Mucosa of rectum (tissue), 2 donors: Measurements from ENCODE around the gene GRIK2.

ENCODE experiments used
- H3K27ac ChIP-seq, 2 donors: one replicate each; pipeline ENCODE4 v1.7.0; 2013; ENCODE audit warnings: inconsistent platforms in 2 of 2, low read depth in 2 of 2, low read length in 2 of 2
- H3K27me3 ChIP-seq, 2 donors: one replicate each; pipeline ENCODE4 v1.7.0; 2013; ENCODE audit warnings: low read length in 2 of 2; ENCODE audit not compliant: control insufficient read depth in 2 of 2, insufficient read depth in 2 of 2
- H3K36me3 ChIP-seq, 2 donors: one replicate each; pipeline ENCODE4 v1.7.0; 2013; ENCODE audit warnings: low read length in 2 of 2; ENCODE audit not compliant: control insufficient read depth in 2 of 2, insufficient read depth in 2 of 2
- H3K4me1 ChIP-seq, 2 donors: one replicate each; pipeline ENCODE4 v1.7.0; 2013; ENCODE audit warnings: low read length in 2 of 2, mild to moderate bottlenecking in 1 of 2; ENCODE audit not compliant: control insufficient read depth in 2 of 2, insufficient read depth in 2 of 2
- H3K4me3 ChIP-seq, 2 donors: one replicate each; pipeline ENCODE4 v1.7.0; 2013; ENCODE audit warnings: low read length in 2 of 2
- H3K9ac ChIP-seq, 2 donors: one replicate each; pipeline ENCODE4 v1.7.0; 2013; ENCODE audit warnings: low read length in 2 of 2, low read depth in 1 of 2, mild to moderate bottlenecking in 1 of 2
- H3K9me3 ChIP-seq, 2 donors: one replicate each; pipeline ENCODE4 v1.7.0; 2013; ENCODE audit warnings: low read length in 2 of 2; ENCODE audit not compliant: control insufficient read depth in 2 of 2
- donor health status: healthy.
- donor health status: Normal muscosa, but diverticular disease.

The GRIK2 gene

DNA sequence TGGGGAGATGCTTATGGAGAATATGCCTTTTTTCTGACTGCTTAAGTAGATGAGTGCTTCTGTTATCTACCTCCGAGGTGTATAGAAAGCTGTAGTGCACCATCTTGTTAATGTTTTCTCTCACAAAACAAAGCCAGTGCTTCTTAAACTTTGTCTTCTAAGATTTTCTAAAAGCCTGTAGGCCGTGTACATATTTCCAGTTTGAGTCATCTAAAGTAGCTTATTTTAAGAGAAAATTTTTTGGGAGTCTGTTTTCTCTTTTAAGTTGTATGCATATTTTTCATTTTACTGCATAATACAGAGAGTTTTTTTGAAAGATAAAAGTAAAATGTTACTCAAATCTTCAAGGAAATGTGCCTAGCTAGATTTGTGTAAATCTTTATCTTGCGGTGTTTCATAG is 151.7 kb downstream of the GRIK2 start:
- no peaks in the 10 kb centered on the region for H3K4me1 ChIP-seq
- H3K27ac ChIP-seq = no peak overlapping the region
- H3K27me3 ChIP-seq = no peaks in the 10 kb centered on the region
- H3K4me3 ChIP-seq = no peak overlapping the region
- no peaks in the 10 kb centered on the region for H3K9me3 ChIP-seq
- no peak overlapping the region for H3K9ac ChIP-seq
- no peaks in the 10 kb centered on the region for H3K36me3 ChIP-seq

DNA sequence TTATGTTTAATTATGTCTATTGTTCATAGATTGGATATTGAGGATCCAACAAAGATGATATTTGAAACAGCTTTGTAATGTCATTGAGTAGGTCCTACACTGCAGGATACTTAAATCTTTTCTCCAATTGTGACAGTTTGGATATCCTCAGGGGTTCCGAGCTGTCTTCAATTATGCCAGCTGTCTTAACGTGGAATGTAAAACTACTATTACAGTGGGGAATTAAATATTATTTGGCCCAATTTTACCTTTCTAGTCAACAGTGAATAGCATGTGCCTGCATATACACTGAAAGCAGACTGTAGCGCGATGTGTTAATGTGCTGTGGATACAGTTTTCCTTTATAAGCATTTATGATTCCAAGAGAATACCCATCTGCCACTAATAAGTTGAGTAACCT is 156.9 kb downstream of the GRIK2 start:
- no peaks in the 10 kb centered on the region for H3K4me1 ChIP-seq
- H3K27ac ChIP-seq = no peak overlapping the region
- no peaks in the 10 kb centered on the region for H3K27me3 ChIP-seq
- no peaks in the 10 kb centered on the region for H3K9me3 ChIP-seq
- H3K4me3 ChIP-seq = no peak overlapping the region
- no peak overlapping the region for H3K9ac ChIP-seq
- no peaks in the 10 kb centered on the region for H3K36me3 ChIP-seq

DNA sequence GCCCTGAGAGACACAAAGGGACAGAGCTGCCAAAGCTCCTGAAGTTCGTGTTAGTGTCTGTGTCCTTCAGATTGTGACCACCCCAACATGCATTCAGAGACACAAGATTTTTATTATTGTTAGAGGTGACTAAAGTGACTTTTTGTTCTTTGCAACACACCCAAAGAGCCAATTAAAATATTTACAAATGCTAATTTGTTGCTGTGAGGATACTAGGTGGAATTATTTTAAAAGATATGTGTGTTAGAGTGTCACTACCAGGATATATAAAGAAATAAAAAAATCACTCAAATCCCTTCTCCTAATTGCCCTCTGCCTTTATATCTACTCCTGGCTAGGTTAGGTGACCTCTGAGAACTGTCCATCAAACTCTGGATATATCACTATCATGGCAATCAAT is 160.7 kb downstream of the GRIK2 start:
- H3K9me3 ChIP-seq = no peaks in the 10 kb centered on the region
- H3K4me1 ChIP-seq = no peaks in the 10 kb centered on the region
- no peaks in the 10 kb centered on the region for H3K27me3 ChIP-seq
- H3K9ac ChIP-seq = no peak overlapping the region
- no peak overlapping the region for H3K27ac ChIP-seq
- H3K36me3 ChIP-seq = no peaks in the 10 kb centered on the region
- no peak overlapping the region for H3K4me3 ChIP-seq

DNA sequence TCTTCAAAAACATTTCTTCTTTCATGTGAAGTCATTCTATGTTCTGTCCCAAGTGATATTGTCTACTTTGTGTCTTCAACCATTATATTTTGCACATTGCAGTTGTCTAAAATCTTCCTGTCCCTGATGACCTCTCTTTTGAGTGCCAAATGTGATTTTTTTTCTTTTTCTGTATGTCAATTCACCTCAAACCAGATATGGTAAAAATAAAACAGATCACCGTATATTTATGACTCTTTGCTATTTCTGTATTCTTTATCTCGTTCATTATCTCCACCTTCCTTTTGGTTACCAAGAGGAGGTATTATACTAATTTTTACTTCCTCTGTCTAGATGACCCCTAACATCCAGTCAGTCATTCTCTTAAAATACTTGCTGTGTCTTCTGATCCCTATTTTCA is 165.2 kb downstream of the GRIK2 start:
- no peak overlapping the region for H3K9ac ChIP-seq
- H3K4me3 ChIP-seq = no peak overlapping the region

DNA sequence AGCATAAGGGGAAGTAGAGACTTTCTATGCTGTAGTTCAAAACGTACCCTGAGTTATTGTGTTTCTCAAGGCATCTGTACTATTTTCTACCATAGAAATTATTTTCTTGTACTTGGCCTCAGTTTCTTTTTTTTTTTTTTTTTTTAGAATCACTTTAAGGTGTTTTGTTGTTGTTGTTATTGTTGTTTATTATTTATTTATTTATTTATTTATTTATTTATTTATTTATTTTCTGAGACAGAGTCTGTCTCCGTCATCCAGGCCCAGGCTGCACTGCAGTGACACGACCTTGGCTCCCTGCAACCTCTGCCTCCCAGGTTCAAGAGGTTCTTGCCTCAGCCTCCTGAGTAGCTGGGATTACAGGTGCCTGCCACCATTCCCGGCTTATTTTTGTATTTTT is 179.1 kb downstream of the GRIK2 start:
- no peak overlapping the region for H3K9ac ChIP-seq

More for the DNA sequence above, 165.2 kb downstream of the GRIK2 start:
- no peaks in the 10 kb centered on the region for H3K36me3 ChIP-seq
- no peak overlapping the region for H3K27ac ChIP-seq
- no peaks in the 10 kb centered on the region for H3K4me1 ChIP-seq
- H3K9me3 ChIP-seq = no peaks in the 10 kb centered on the region
- no peaks in the 10 kb centered on the region for H3K27me3 ChIP-seq

DNA sequence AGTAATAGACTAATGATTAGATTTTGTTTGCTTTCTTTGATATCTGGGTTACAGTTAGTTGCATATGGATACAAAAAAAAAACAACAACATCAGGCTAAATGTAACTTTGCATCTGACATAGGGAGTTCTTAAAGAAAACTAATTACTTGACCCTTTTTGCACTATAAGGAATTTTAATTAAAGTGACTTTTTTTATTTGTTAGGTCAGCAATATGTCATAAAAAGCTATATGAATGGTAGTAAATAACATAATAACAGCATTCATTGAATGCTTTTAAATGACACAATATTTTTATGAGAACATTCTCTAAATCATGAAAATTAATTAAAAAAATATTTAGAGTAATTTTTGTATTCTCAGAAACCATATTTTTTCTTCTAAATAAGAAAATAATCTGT is 183.6 kb downstream of the GRIK2 start:
- Histone ChIP-seq H3K27ac (no peak overlapping the region), H3K27me3 (no peaks in the 10 kb centered on the region), H3K4me1 (no peaks in the 10 kb centered on the region), H3K4me3 (no peak overlapping the region), H3K36me3 (no peaks in the 10 kb centered on the region), H3K9me3 (no peaks in the 10 kb centered on the region), H3K9ac (no peak overlapping the region)

More for the DNA sequence above, 179.1 kb downstream of the GRIK2 start:
- Histone ChIP-seq H3K27ac (no peak overlapping the region), H3K4me1 (no peaks in the 10 kb centered on the region), H3K9me3 (no peaks in the 10 kb centered on the region), H3K27me3 (no peaks in the 10 kb centered on the region), H3K36me3 (no peaks in the 10 kb centered on the region), H3K4me3 (no peak overlapping the region)

- H3K27me3 ChIP-seq = no peaks in the 10 kb centered on the region
- H3K27ac ChIP-seq = no peak overlapping the region
- H3K4me3 ChIP-seq = no peak overlapping the region
- no peaks in the 10 kb centered on the region for H3K9me3 ChIP-seq
- H3K9ac ChIP-seq = no peak overlapping the region
- H3K36me3 ChIP-seq = no peaks in the 10 kb centered on the region
- H3K4me1 ChIP-seq = no peaks in the 10 kb centered on the region
Measured at GRCh38 chr6:101578306-101578705, 184.8 kb downstream of the GRIK2 start.

DNA sequence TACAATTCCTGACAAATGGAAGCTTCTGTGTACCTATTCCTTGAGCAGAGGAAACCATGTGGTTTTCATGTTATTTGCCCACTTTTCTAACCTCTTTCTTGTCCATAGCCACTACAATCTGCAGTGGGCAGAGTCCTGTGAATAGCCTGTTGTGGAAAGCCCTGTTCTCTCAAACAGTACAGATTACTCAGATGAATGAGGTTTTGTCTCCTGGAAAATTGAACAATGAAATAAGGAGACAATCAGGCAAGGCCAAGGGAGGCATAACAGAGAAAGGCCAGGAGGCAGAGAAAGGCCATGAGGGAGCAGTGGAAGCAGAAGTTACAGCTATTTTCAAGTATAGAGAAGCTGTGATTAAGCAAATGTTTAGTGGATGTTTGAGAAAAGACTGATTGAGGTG is 189.3 kb downstream of the GRIK2 start:
- Histone ChIP-seq H3K27me3 (no peaks in the 10 kb centered on the region), H3K36me3 (no peaks in the 10 kb centered on the region), H3K9me3 (no peaks in the 10 kb centered on the region), H3K4me3 (no peak overlapping the region), H3K27ac (no peak overlapping the region), H3K9ac (no peak overlapping the region), H3K4me1 (no peaks in the 10 kb centered on the region)

DNA sequence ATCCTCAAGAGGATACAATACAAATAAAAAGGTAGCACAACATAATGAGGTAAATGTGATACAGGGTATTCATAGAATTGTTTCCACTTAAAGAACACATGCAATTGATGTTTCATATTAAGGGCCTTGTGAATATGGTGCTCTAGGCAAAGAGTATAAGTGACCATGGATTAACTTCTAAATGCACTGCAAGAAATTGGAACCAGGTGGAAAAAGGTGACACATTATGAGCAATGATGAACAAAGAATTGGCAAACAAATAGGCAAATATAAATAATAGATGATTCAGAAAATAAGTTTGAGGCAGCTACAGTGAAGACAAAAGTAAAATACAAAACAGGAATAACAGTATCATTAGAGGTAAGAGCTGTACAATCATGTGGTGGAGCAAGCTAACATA is 192.0 kb downstream of the GRIK2 start:
- Histone ChIP-seq H3K27ac (no peak overlapping the region), H3K4me1 (no peaks in the 10 kb centered on the region)

DNA sequence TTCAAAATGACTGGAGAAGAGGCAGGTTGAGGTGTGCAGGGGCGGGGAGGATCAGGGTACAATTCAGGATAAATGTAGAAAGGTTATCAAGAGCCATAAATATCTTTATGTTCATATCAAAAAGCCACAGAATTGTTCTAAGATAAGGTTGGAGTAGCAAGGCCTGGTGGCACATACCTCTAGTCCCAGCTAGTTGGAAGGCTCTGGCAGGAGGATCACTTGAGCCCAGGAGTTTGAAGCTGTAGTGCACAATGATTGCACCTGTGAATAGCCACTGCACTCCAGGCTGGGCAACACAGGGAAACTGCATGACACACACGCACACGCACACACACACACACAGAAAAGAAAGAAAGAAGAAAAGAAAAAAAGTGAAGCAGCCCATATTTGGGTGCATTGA is 194.8 kb downstream of the GRIK2 start:
- Histone ChIP-seq H3K27ac (no peak overlapping the region), H3K27me3 (no peaks in the 10 kb centered on the region), H3K4me1 (no peaks in the 10 kb centered on the region), H3K9ac (no peak overlapping the region), H3K4me3 (no peak overlapping the region), H3K36me3 (no peaks in the 10 kb centered on the region), H3K9me3 (no peaks in the 10 kb centered on the region)

More for the DNA sequence above, 192.0 kb downstream of the GRIK2 start:
- no peaks in the 10 kb centered on the region for H3K27me3 ChIP-seq
- no peaks in the 10 kb centered on the region for H3K9me3 ChIP-seq
- no peaks in the 10 kb centered on the region for H3K36me3 ChIP-seq
- no peak overlapping the region for H3K9ac ChIP-seq
- no peak overlapping the region for H3K4me3 ChIP-seq

DNA sequence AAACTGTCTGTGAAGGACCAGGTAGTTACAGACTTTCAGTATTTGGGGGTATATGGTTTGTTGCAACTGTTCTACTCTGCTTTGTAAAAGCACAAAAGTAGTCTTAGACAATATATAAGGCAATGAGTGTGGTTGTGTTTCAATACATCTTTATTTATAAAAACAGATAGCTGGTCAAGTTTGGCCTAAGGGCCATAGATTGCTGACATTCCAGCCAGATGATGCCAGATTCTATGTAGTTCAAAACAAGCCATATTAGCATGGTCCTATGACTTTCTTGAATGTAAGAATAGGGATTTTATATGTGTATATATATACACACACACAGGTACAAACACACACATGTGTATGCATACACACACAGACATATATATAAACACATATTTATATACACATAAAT is 201.8 kb downstream of the GRIK2 start:
- no peak overlapping the region for H3K4me3 ChIP-seq
- H3K9ac ChIP-seq = no peak overlapping the region
- H3K36me3 ChIP-seq = no peaks in the 10 kb centered on the region
- no peaks in the 10 kb centered on the region for H3K9me3 ChIP-seq
- H3K4me1 ChIP-seq = no peaks in the 10 kb centered on the region
- H3K27ac ChIP-seq = no peak overlapping the region
- no peaks in the 10 kb centered on the region for H3K27me3 ChIP-seq
